GM12878 (cell line): ENCODE results near the gene TMEM196. TPM values are rescaled to one million over a fixed set of nuclear protein-coding genes. Genes with fewer than 3 reads are reported as not detected.
"Not testable (repeated sequence)": the region's sequence is repeated elsewhere in the genome, so short reads cannot be mapped to it uniquely, and the experiment has no call there.

ENCODE experiments used
- ATAC-seq: fragments of 200-7000 bp; cut with Tn5 transposase; 3 replicates; pipeline ENCODE4 v1.9.1; 2020; ENCODE audit warnings: mild to moderate bottlenecking, moderate library complexity
- BruUV-seq: library from RNA; stranded (reverse); fragments of 400-500 nt; replicated peaks from 2 replicates; lab custom pipeline; 2021; lab: Mats Ljungman, UMichigan
- CTCF ChIA-PET: fragments of 300-600 bp; sonication (Branson Sonifier 250); formaldehyde crosslinking; extraction: SDS; loops from one replicate; lab custom pipeline; 2021; ENCODE audit warnings: inconsistent platforms; lab: Yijun Ruan, JAX
- POLR2A ChIA-PET: fragments of 350-600 bp; formaldehyde crosslinking; extraction: SDS; loops from one replicate; lab custom pipeline; 2021; ENCODE audit warnings: inconsistent platforms; lab: Charles Lee
- RAD21 ChIA-PET: fragments of 300-600 bp; sonication (Branson Sonifier 250); formaldehyde crosslinking; loops from one replicate; lab custom pipeline; 2023; ENCODE audit warnings: antibody characterized with exemption; ENCODE audit not compliant: unreplicated experiment; lab: Charles Lee
- SMC1A ChIA-PET: fragments of 300-600 bp; sonication (Branson Sonifier 250); formaldehyde crosslinking; loops from one replicate; lab custom pipeline; 2023; ENCODE audit not compliant: unreplicated experiment, uncharacterized antibody; lab: Charles Lee
- DNase-seq: peaks from one replicate; pipeline ENCODE4 v3.0.0-alpha.2; 2011; ENCODE audit warnings: low read depth, low spot score
- FAIRE-seq: peaks from 3 replicates; lab custom pipeline; 2011; peaks lifted over from hg19 to GRCh38; lab: Jason Lieb, UNC
- H2AFZ ChIP-seq: 2 replicates; pipeline ENCODE4 v1.6.0; 2011; ENCODE audit warnings: low read depth, low read length, control low read depth; ENCODE audit not compliant: control insufficient read depth
- H3K27ac ChIP-seq: 2 replicates; pipeline ENCODE4 v1.5.1; 2011; ENCODE audit warnings: control low read depth; ENCODE audit not compliant: control insufficient read depth, insufficient read depth
- H3K27me3 ChIP-seq, 2 experiments: replicated peaks in 1 of 2; 2 replicates each; pipeline versions ENCODE4 v1.6.0 to v1.6.1; 2011; ENCODE audit warnings: low read length in 1 of 2; ENCODE audit not compliant: control insufficient read depth in 2 of 2, insufficient read depth in 2 of 2
- H3K36me3 ChIP-seq, 2 experiments: 2 replicates each; pipeline ENCODE4 v1.5.1; 2011; ENCODE audit warnings: low read length in 1 of 2; ENCODE audit not compliant: control insufficient read depth in 2 of 2, insufficient read depth in 2 of 2
- H3K4me1 ChIP-seq: 2 replicates; pipeline ENCODE4 v1.6.1; 2011; ENCODE audit warnings: mild to moderate bottlenecking, low read length, moderate library complexity, mixed read lengths; ENCODE audit not compliant: control insufficient read depth, insufficient read depth
- H3K4me2 ChIP-seq: 2 replicates; pipeline ENCODE4 v1.6.0; 2011; ENCODE audit warnings: control low read depth; ENCODE audit not compliant: control insufficient read depth, insufficient read depth
- H3K4me3 ChIP-seq: fragments of 200-600 bp; sonication (generic); 2 replicates; pipeline ENCODE4 v1.5.1; 2016
- H3K79me2 ChIP-seq: 2 replicates; pipeline ENCODE4 v1.6.0; 2011; ENCODE audit warnings: low read length; ENCODE audit not compliant: control insufficient read depth, insufficient read depth
- H3K9ac ChIP-seq: 2 replicates; pipeline ENCODE4 v1.8.0; 2011; ENCODE audit warnings: low read length, control low read depth, mixed read lengths; ENCODE audit not compliant: control insufficient read depth, insufficient read depth
- H3K9me3 ChIP-seq: replicated peaks from 3 replicates; pipeline ENCODE4 v1.5.1; 2011; ENCODE audit warnings: mild to moderate bottlenecking, low read length; ENCODE audit not compliant: control insufficient read depth, insufficient read depth
- H4K20me1 ChIP-seq: 2 replicates; pipeline ENCODE4 v1.6.0; 2011; ENCODE audit not compliant: control insufficient read depth, insufficient read depth
- BMI1 ChIP-seq: fragments of 450-650 bp; IDR thresholded peaks from 2 replicates; pipeline ENCODE4 v1.6.1; 2016; ENCODE audit warnings: mild to moderate bottlenecking, moderate library complexity, borderline replicate concordance
- ESRRA ChIP-seq: IDR thresholded peaks from 2 replicates; pipeline ENCODE4 v1.6.1; 2012; ENCODE audit warnings: mild to moderate bottlenecking, low read length, improper control_type of control experiment
- FOS ChIP-seq: IDR thresholded peaks from 3 replicates; pipeline ENCODE4 v1.6.1; 2011; ENCODE audit warnings: borderline replicate concordance; ENCODE audit not compliant: insufficient read length; ENCODE audit errors: extremely low read depth
- GATAD2B ChIP-seq: fragments of 450-650 bp; conservative IDR thresholded peaks from 2 replicates; pipeline ENCODE4 v1.6.1; 2017; ENCODE audit warnings: low read depth, mild to moderate bottlenecking, moderate library complexity
- KDM1A ChIP-seq: fragments of 200-600 bp; sonication (generic); IDR thresholded peaks from 2 replicates; pipeline ENCODE4 v1.6.1; 2016; ENCODE audit warnings: borderline replicate concordance
- MAX ChIP-seq: IDR thresholded peaks from 2 replicates; pipeline ENCODE4 v1.6.1; 2012; ENCODE audit warnings: low read depth, low read length, improper control_type of control experiment
- MLLT1 ChIP-seq: fragments of 450-650 bp; IDR thresholded peaks from 2 replicates; pipeline ENCODE4 v1.6.1; 2016; ENCODE audit warnings: mild to moderate bottlenecking
- RAD51 ChIP-seq: fragments of 450-650 bp; IDR thresholded peaks from 2 replicates; pipeline ENCODE4 v1.6.1; 2016; ENCODE audit warnings: moderate library complexity, mild to moderate bottlenecking, inconsistent platforms
- SIN3A ChIP-seq: IDR thresholded peaks from 2 replicates; pipeline ENCODE4 v1.6.1; 2012; ENCODE audit warnings: low read depth, low read length, improper control_type of control experiment
- SUPT20H ChIP-seq: IDR thresholded peaks from 2 replicates; pipeline ENCODE4 v1.6.1; 2011; ENCODE audit warnings: low read depth, mild to moderate bottlenecking, low read length, moderate library complexity, borderline replicate concordance; ENCODE audit not compliant: control insufficient read depth
- YY1 ChIP-seq: IDR thresholded peaks from 2 replicates; pipeline ENCODE4 v1.6.1; 2011; ENCODE audit warnings: low read depth, mild to moderate bottlenecking, low read length
- ZNF24 ChIP-seq: fragments of 450-650 bp; IDR thresholded peaks from 2 replicates; pipeline ENCODE4 v1.6.1; 2017; ENCODE audit warnings: antibody characterized with exemption, mild to moderate bottlenecking
- WGBS: methylation state at CpG from one replicate; pipeline ENCODE4 v1.1.6; 2016; ENCODE audit warnings: low lambda C conversion rate; ENCODE audit not compliant: insufficient replicate concordance, insufficient coverage; ENCODE audit errors: missing lambda C conversion rate; 5-methylcytosine and 5-hydroxymethylcytosine counted together
- in situ Hi-C: fragments of 300-500 bp; cut with MboI; formaldehyde crosslinking; loops from 9 replicates; pipeline ENCODE4 v1.14.3; 2018; ENCODE audit warnings: mixed read lengths
- intact Hi-C: fragments of 100-400 bp; cut with micrococcal nuclease; formaldehyde crosslinking; loops from one replicate; pipeline ENCODE4 v1.14.2; 2022; ENCODE audit not compliant: unreplicated experiment
- polyA plus RNA-seq, 11 experiments: library from polyadenylated mRNA; depleted of rRNA in 4 of 11; unstranded in 6 of 11; stranded (reverse) in 5 of 11; fragments of >200 nt; fragmentation: Nextera tagmentation in 4 of 11; fragmentation: Illumina TruSeq in 1 of 11; extraction: Ambion mirVana in 4 of 11; extraction: Trizol in 1 of 11; gene quantifications; 1 replicate in 1 of 11; 2 replicates in 10 of 11; pipeline versions ENCODE4 v1.2.1 to v1.2.3, GENCODE V29; 2011 to 2016; ENCODE audit warnings: inconsistent platforms in 2 of 11, missing spikeins in 2 of 11, low read depth in 1 of 11
- total RNA-seq, 4 experiments: library from RNA; depleted of rRNA in 3 of 4; stranded (reverse); fragments of >200 nt in 3 of 4; fragmentation: Illumina TruSeq in 1 of 4; extraction: Trizol in 1 of 4; gene quantifications; 2 replicates each; pipeline versions ENCODE4 v1.2.1 to v1.2.3, GENCODE V29; 2013 to 2021

Gene TMEM196
- total and polyA plus RNA-seq, 10 of the 15 experiments (the other 5 are each of a cell fraction or from before 2014, with no cell fraction given), result 0.04 TPM; not detected in 9

- no peak overlapping the region for H3K4me3 ChIP-seq
- 0% methylated on average over 1 of the region's 1 CpG for WGBS
- H3K27ac ChIP-seq, result no peak overlapping the region
- no peaks in the 10 kb centered on the region for H3K79me2 ChIP-seq
- ChIA-PET RAD21 (no interaction called here), CTCF (interaction anchor here (1.4 kb wide), 1 partner anchor 57 kb away, joined by 3 read pairs; no protein-coding TSS in a partner anchor), POLR2A (no interaction called here), SMC1A (no interaction called here)
- intact Hi-C loops, result no loop called here
- H3K4me2 ChIP-seq, result no peak overlapping the region
- no peak overlapping the region for H3K9ac ChIP-seq
- TF ChIP-seq SIN3A (no peak), MLLT1 (no peak), GATAD2B (no peak), ZNF24 (no peak), SUPT20H (no peak), BMI1 (no peak), KDM1A (no peak), YY1 (no peak), ESRRA (no peak), MAX (no peak), FOS (no peak), RAD51 (no peak)
- no peaks in the 10 kb centered on the region for H3K27me3 ChIP-seq
- no peak overlapping the region for H2AFZ ChIP-seq
- H3K9me3 ChIP-seq, result no peaks in the 10 kb centered on the region; the same call in 2 of the 3 replicates
- H4K20me1 ChIP-seq, result no peaks in the 10 kb centered on the region
- ATAC-seq, result no peak
- no peaks in the 10 kb centered on the region for H3K36me3 ChIP-seq
- in situ Hi-C loops, result no loop called here
- BruUV-seq, result no TSS peak
- H3K4me1 ChIP-seq, result no peaks in the 10 kb centered on the region
- no peak for DNase-seq
- no peak for FAIRE-seq
Measured at GRCh38 chr7:19690736-19691135, 82.7 kb downstream of the TMEM196 start.

- ATAC-seq, H4K20me1 ChIP-seq, H3K79me2 ChIP-seq, H3K9me3 ChIP-seq, DNase-seq, BruUV-seq, POLR2A ChIA-PET, H2AFZ ChIP-seq, H3K4me2 ChIP-seq, H3K4me1 ChIP-seq, H3K36me3 ChIP-seq, intact Hi-C loops, RAD21 ChIA-PET, H3K9ac ChIP-seq, in situ Hi-C loops, H3K27me3 ChIP-seq, FAIRE-seq, H3K27ac ChIP-seq, H3K4me3 ChIP-seq, SMC1A ChIA-PET: not testable (repeated sequence)
- WGBS, result 55% methylated on average over 12 of the region's 12 CpGs
- CTCF ChIA-PET, result interaction anchor here (0.7 kb wide), 1 partner anchor 28 kb away, joined by 3 read pairs; no protein-coding TSS in a partner anchor
Measured at GRCh38 chr7:19689130-19689529, 84.3 kb downstream of the TMEM196 start.
